ENCODE results near the gene PODXL. TPM values are rescaled to one million over a fixed set of nuclear protein-coding genes. Genes with fewer than 3 reads are reported as not detected.

The PODXL gene
- total RNA-seq, 1 donor from 2014 or later: 349 TPM

DNA sequence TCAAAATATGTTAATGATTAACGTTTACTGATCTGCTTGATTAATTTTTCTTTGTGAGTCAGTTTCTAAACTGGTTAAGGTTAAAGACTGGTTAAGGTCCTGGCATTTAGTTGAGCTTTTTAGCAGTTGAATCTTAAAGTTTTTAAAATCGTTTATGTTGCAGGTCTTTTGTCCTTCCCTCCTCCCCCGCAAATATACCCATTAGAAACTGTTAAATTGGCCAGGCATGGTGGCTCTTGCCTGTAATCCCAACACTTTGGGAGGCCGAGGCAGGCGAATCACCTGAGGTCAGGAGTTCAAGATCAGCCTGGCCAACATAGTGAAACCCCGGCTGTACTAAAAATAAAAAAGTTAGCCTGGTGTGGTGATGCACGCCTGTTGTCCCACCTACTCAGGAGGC, 100.9 kb downstream of the PODXL start:
- DNase-seq (ENCODE audit: extremely low read depth, low read depth, low spot score): no peak

DNA sequence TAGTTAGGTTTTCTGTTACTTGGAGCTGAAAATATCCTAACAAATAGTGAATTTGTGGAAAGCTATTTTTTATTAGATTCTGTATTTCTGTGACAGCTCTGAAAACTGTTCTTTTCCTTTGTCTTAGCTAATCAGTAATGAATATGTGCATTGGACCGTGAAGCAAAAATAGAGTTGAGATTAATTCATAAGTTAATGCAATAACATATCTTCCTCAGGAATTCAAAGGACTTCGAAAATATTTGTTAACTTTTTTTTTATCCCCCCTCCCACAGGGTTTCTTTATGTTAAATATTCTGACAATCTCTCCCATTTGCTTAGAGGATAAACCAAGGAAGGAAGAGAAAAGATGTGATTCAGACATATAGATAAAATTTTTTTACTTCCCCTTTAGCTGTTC, 101.4 kb downstream of the PODXL start:
- DNase-seq (ENCODE audit: extremely low read depth, low read depth, low spot score): no peak

DNA sequence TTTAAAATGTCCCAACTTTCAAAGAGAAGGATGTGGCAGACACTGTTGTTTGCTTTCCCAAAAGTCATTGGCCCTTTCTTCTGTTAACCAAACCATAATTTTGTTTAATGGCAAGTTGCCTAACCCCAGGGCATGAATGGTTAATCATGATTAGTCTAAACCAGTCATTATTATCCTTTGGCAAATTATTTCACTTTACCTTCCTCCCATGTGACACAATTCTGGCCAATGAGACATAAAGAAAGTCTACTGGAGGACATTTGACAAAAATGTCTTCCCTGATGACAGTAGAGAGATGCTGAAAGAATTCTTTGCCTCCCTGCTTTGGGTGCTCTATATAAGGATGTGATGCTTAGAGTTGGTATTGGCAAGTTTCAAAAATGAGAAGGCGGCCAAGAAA, 101.9 kb downstream of the PODXL start:
- no peak for DNase-seq (ENCODE audit: extremely low read depth, low read depth, low spot score)

Other genes starting within 250 kb of the PODXL start
- 15.6 and 20.2 TPM in 2 replicates for gene MKLN1, start 228.8 kb downstream of the PODXL start, total RNA-seq

Data from glomerular endothelial cell (primary cell).